ENCODE measurements around the gene BACH1. TPM values are rescaled to one million over a fixed set of nuclear protein-coding genes. Genes with fewer than 3 reads are reported as not detected.

Gene BACH1
- total and polyA plus RNA-seq, 2 donors (not counting 3 experiments of a cell fraction or from before 2014, with no cell fraction given), result 7.2 to 28.8 TPM

DNA sequence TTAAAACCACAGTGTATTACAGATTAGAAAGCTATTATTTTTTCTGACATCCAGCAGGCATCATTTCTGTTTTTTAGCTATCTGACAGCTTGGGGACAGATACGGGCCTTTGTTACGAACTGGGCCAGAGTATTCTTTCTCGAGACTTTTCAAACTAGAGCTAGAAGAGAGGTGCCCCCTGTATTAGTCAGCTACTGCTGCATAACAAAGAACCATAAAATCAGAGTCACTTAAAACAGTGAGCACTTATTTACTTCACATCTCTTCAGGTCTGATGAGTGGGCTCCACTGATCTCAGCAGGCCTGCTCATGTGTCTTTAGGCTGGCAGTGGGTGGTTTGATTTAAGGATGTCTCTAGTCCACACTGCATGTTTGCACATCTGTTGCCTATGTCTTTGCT is 67.8 kb downstream of the BACH1 start:
- no peaks in the 10 kb centered on the region for H3K27me3 ChIP-seq (ENCODE audit: control insufficient read depth in 2 of 2, insufficient read depth in 2 of 2, low read length in 2 of 2)
- H3K9ac ChIP-seq (replicated peaks; ENCODE audit: extremely low read depth, insufficient read depth, low read length), result no peak overlapping the region
- DNase-seq (ENCODE audit: low read depth, low spot score) (no peak), FAIRE-seq (no peak)
- H3K79me2 ChIP-seq (ENCODE audit: control insufficient read depth, insufficient read depth, low read length), result no peaks in the 10 kb centered on the region
- no TSS peak for BruUV-seq (replicated peaks)
- no peak overlapping the region for H3K4me3 ChIP-seq (replicated peaks in 1 of 3; ENCODE audit: insufficient read depth in 1 of 3, low read depth in 1 of 3, low read length in 3 of 3)
- dilution Hi-C loops (cut with MboI; ENCODE audit: extremely low pct_ligation_motif_present, low sequenced_read_pairs) (no loop called here), intact Hi-C loops (cut with micrococcal nuclease) (no loop called here)
- no peaks in the 10 kb centered on the region for H3K36me3 ChIP-seq (ENCODE audit: control insufficient read depth in 2 of 2, extremely low read depth in 1 of 2, insufficient read depth in 2 of 2, low read length in 2 of 2)
- no peaks in the 10 kb centered on the region for H4K20me1 ChIP-seq (replicated peaks; ENCODE audit: control insufficient read depth, extremely low read depth, insufficient read depth, low read length)
- TF ChIP-seq FOS (IDR thresholded peaks at IDR 0.05; ENCODE audit: borderline replicate concordance, insufficient read depth, low read length) (no peak), JUN (IDR thresholded peaks at IDR 0.05; ENCODE audit: borderline replicate concordance, insufficient read depth, insufficient read length, low read depth) (no peak), MYC (IDR thresholded peaks at IDR 0.05; ENCODE audit: low read depth, low read length) (no peak), POLR2AphosphoS5 (IDR thresholded peaks at IDR 0.05; ENCODE audit: insufficient read depth, low read depth, low read length) (no peak), POLR2A (IDR thresholded peaks at IDR 0.05; ENCODE audit: low read depth, low read length) (no peak), EZH2 (IDR thresholded peaks at IDR 0.05; ENCODE audit: borderline replicate concordance, low read depth, low read length, severe bottlenecking) (no peak), GATA2 (IDR thresholded peaks at IDR 0.05; ENCODE audit: insufficient read depth, insufficient read length, low read depth, low read length) (no peak)
- TF ChIP-seq, protein P1, sequence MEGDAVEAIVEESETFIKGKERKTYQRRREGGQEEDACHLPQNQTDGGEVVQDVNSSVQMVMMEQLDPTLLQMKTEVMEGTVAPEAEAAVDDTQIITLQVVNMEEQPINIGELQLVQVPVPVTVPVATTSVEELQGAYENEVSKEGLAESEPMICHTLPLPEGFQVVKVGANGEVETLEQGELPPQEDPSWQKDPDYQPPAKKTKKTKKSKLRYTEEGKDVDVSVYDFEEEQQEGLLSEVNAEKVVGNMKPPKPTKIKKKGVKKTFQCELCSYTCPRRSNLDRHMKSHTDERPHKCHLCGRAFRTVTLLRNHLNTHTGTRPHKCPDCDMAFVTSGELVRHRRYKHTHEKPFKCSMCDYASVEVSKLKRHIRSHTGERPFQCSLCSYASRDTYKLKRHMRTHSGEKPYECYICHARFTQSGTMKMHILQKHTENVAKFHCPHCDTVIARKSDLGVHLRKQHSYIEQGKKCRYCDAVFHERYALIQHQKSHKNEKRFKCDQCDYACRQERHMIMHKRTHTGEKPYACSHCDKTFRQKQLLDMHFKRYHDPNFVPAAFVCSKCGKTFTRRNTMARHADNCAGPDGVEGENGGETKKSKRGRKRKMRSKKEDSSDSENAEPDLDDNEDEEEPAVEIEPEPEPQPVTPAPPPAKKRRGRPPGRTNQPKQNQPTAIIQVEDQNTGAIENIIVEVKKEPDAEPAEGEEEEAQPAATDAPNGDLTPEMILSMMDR (IDR thresholded peaks at IDR 0.05; ENCODE audit: extremely low read depth in 1 of 2, insufficient read depth in 1 of 2, low read depth in 1 of 2, low read length in 2 of 2), result no peak
- TF ChIP-seq, protein P2, sequence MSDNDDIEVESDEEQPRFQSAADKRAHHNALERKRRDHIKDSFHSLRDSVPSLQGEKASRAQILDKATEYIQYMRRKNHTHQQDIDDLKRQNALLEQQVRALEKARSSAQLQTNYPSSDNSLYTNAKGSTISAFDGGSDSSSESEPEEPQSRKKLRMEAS (IDR thresholded peaks at IDR 0.05; ENCODE audit: insufficient read depth, insufficient read length), result no peak
- CTCF ChIA-PET, result interaction anchor here (1.2 to 1.9 kb wide), 4 partner anchors 10 to 279 kb away, joined by 3 to 7 read pairs (median 4); no protein-coding TSS in a partner anchor
- H2AFZ ChIP-seq (ENCODE audit: low read depth, low read length), result no peak overlapping the region
- no peaks in the 10 kb centered on the region for H3K9me3 ChIP-seq (replicated peaks; ENCODE audit: control insufficient read depth, insufficient read depth, low read length)
- H3K9me1 ChIP-seq (replicated peaks; ENCODE audit: control insufficient read depth, extremely low read depth, insufficient read depth, low read length), result no peaks in the 10 kb centered on the region
- POLR2A ChIA-PET, result no interaction called here
- no peak overlapping the region for H3K27ac ChIP-seq (ENCODE audit: insufficient read depth, low read depth, low read length)
- H3K4me1 ChIP-seq (ENCODE audit: control insufficient read depth, extremely low read depth, insufficient read depth, low read length), result no peaks in the 10 kb centered on the region
- no peak overlapping the region for H3K4me2 ChIP-seq (ENCODE audit: insufficient read depth, low read length)

All from endothelial cell of umbilical vein (primary cell).